A673 (cell line): ENCODE results near the gene GLOD4.

ENCODE experiments used
- CTCF ChIP-seq: fragments of 300-800, 200-600 bp; sonication (generic); conservative IDR thresholded peaks from 2 replicates; pipeline ENCODE4 v1.5.1; 2017; ENCODE audit warnings: low read depth, mild to moderate bottlenecking, antibody characterized with exemption, low read length, moderate library complexity, mixed read lengths
- EZH2 ChIP-seq: fragments of 200-600 bp; sonication (generic); IDR thresholded peaks from 2 replicates; pipeline ENCODE4 v1.6.1; 2017; ENCODE audit warnings: borderline replicate concordance, low read depth, mild to moderate bottlenecking, mixed read lengths, antibody characterized with exemption, low read length; ENCODE audit not compliant: poor library complexity, severe bottlenecking

- TF ChIP-seq CTCF, result no peak
- TF ChIP-seq EZH2, result no peak
Observed at GRCh38 chr17:824378-824777, 42.3 kb upstream of the GLOD4 start.
